Astrocyte of the cerebellum (primary cell): Measurements from ENCODE around the gene KPNA1.
A peak's percentile ranks its signal among the peaks of the same experiment; 100 is the strongest.
"Not testable (repeated sequence)": the region's sequence is repeated elsewhere in the genome, so short reads cannot be mapped to it uniquely, and the experiment has no call there.

ENCODE experiments used
- DNase-seq: peaks from one replicate; pipeline ENCODE4 v3.0.0-alpha.2; 2011; ENCODE audit warnings: low read depth
- H3K4me3 ChIP-seq: 2 replicates; pipeline ENCODE4 v1.5.1; 2011; ENCODE audit warnings: mild to moderate bottlenecking, low read depth, low read length, moderate library complexity
- CTCF ChIP-seq: IDR thresholded peaks from 2 replicates; pipeline ENCODE4 v1.5.1; 2012; ENCODE audit warnings: low read length, low read depth, moderate library complexity, mild to moderate bottlenecking; ENCODE audit errors: missing control alignments
- in situ Hi-C: cut with HindIII; loops from 2 replicates; pipeline ENCODE4 v1.10.0; 2017; ENCODE audit warnings: low sequenced_read_pairs

Gene KPNA1

GRCh38 chr3:122513386-122514122 is 1.2 kb downstream of the KPNA1 start:
- H3K4me3 ChIP-seq: peak overlapping the region; percentile 86
- in situ Hi-C loops: no loop called here
- DNase-seq: peak; percentile 38
- TF ChIP-seq CTCF: no peak

GRCh38 chr3:122512284-122512683 is 2.5 kb downstream of the KPNA1 start:
- in situ Hi-C loops: no loop called here
- no peak for TF ChIP-seq CTCF
- no peak for DNase-seq
- H3K4me3 ChIP-seq: no peak overlapping the region

DNA sequence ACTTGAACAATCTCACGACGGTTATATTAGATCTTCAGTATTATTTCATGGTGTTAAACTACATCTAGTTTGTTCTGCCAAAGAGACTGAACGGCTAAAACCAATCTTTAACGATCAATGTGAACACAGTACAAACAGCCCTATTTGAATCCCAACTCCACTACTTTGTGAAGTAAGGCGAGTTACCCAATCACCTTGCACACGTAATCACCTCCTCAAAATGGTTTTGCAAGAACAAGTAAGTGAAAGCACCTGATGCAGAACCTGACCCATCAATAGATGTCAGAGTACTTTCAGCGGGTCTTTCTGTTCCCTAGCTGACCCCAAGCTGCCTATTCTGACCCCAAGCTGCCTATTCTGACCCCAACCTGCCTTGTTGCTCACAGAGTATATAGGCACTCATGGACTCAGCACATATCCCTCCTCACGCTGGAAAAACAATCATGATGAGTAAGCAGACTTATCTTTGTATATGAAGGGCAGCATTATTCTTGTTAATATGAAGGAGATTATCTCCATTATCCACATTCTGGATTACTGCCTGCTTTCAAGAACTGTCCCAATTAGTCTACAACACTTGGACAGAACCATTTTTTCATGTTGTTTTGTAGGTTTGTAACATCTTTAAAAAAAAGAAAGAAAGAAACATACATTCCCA is 3.7 kb downstream of the KPNA1 start:
- no peak overlapping the region for H3K4me3 ChIP-seq
- DNase-seq: no peak
- in situ Hi-C loops: no loop called here
- TF ChIP-seq CTCF: no peak

DNA sequence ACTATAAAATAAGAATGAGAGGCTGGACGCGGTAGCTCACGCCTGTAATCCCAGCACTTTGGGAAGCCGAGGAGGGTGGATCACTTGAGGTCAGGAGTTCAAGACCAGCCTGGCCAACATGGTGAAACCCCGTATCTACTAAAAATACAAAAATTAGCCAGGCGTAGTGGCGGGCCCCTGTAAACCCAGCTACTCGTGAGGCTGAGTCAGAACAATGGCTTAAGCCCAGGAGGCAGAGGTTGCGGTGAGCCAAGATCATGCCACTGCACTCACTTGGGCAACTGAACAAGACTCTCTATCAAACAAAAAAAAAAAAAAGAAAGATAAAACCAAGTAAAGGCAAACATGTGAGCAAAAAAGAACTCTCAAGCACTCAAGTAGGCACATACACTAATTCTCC is 5.8 kb downstream of the KPNA1 start:
- not testable (repeated sequence) for H3K4me3 ChIP-seq, DNase-seq
- in situ Hi-C loops: loop anchor here (5.0 kb wide), 1 partner anchor 58 kb away; no protein-coding TSS in a partner anchor

DNA sequence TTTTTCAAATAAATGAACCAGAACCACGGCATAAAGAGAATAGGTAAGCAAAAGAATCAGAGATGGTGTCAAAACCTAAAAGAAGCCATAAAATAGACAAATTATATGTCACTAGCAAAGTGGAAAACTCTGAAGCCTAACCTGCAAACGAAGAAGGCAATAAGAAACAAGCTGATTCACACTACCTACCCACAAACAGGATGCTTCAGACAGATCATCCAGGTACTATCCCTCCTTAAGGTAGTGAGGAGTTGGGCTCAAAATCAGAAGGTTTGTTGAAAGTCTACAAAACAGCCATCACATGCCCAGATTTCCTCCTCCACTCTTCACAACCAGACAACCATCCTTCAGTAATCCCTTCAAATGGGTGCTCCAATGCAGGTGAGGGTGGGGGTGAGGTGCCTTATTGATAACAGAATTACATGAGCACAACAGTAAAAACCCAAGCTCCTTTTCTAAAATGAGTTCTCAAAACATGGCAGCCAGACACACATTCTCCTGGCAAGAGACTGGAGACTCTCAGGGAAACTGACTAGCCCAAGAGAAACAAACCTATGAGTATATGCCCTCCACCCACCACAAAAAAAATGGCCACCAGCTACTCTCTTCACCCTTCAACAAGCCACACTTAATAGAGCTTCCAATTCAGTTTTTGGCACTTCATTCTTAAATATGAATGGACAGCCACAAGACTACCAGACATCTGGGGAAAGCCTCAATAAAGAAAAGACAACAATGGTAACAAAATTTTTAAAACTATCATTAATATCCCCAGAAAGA is 6.4 kb downstream of the KPNA1 start:
- TF ChIP-seq CTCF: no peak
- in situ Hi-C loops: loop anchor here (5.0 kb wide), 1 partner anchor 59 kb away; no protein-coding TSS in a partner anchor
- DNase-seq: no peak
- no peak overlapping the region for H3K4me3 ChIP-seq

DNA sequence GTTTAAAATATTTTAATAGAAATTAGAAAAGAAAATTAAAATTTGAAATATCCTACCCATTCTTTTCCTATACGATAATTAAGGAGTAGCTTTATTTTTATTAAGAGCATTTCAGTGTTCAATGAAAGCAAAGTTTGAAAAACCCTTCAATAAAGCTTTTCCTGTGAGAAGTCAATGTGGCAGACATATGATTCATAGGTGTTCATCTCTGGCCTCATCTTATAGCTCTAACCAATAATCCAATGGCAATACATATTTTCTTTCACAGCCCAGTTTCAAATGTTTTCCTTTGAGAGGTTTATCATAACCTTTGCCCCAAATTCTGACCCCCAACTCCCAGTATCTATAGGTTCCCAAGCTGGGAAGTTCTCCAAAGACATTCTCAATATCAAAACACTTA is 8.3 kb downstream of the KPNA1 start:
- H3K4me3 ChIP-seq: no peak overlapping the region
- no peak for TF ChIP-seq CTCF
- no peak for DNase-seq
- in situ Hi-C loops: loop anchor here (5.0 kb wide), 1 partner anchor 61 kb away; no protein-coding TSS in a partner anchor
